ENCODE results near the gene BRD3. TPM values are rescaled to one million over a fixed set of nuclear protein-coding genes. Genes with fewer than 3 reads are reported as not detected.

BRD3 gene
- total RNA-seq, 4 donors from 2014 or later = 10.8 to 21.5 (median 16.5) TPM

GRCh38 chr9:133982971-133983720, 84.7 kb downstream of the BRD3 start:
- intact Hi-C loops (cut with DNase I; ENCODE audit: low total_unique reads) = no loop called here
- in situ Hi-C loops (cut with MboI; ENCODE audit: low sequenced_read_pairs in 4 of 4) = no loop called here
- no peak overlapping the region for H3K27ac ChIP-seq

GRCh38 chr9:133981958-133982681, 85.7 kb downstream of the BRD3 start:
- peaks cover 0 to 12% of the 10 kb centered on the region in 2 donors for H3K4me1 ChIP-seq
- H3K36me3 ChIP-seq = no peaks in the 10 kb centered on the region
- intact Hi-C loops (cut with DNase I; ENCODE audit: low total_unique reads) (no loop called here), in situ Hi-C loops (cut with MboI; ENCODE audit: low sequenced_read_pairs in 4 of 4) (no loop called here)
- DNase-seq (no peak), ATAC-seq (no peak)
- no peaks in the 10 kb centered on the region for H3K9me3 ChIP-seq
- TF ChIP-seq POLR2A (IDR thresholded peaks at IDR 0.05) = no peak
- TF ChIP-seq, protein P1, sequence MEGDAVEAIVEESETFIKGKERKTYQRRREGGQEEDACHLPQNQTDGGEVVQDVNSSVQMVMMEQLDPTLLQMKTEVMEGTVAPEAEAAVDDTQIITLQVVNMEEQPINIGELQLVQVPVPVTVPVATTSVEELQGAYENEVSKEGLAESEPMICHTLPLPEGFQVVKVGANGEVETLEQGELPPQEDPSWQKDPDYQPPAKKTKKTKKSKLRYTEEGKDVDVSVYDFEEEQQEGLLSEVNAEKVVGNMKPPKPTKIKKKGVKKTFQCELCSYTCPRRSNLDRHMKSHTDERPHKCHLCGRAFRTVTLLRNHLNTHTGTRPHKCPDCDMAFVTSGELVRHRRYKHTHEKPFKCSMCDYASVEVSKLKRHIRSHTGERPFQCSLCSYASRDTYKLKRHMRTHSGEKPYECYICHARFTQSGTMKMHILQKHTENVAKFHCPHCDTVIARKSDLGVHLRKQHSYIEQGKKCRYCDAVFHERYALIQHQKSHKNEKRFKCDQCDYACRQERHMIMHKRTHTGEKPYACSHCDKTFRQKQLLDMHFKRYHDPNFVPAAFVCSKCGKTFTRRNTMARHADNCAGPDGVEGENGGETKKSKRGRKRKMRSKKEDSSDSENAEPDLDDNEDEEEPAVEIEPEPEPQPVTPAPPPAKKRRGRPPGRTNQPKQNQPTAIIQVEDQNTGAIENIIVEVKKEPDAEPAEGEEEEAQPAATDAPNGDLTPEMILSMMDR (IDR thresholded peaks at IDR 0.05 in 4 of 5, conservative IDR thresholded peaks at IDR 0.05 in 1 of 5) = no peak
- no peak overlapping the region for H3K4me3 ChIP-seq
- H3K27me3 ChIP-seq = peaks cover 0 to 13% (median 4%) of the 10 kb centered on the region in 3 donors
- no peak overlapping the region for H3K27ac ChIP-seq

More at GRCh38 chr9:133982971-133983720, 84.7 kb downstream of the BRD3 start:
- no peak for ATAC-seq
- TF ChIP-seq POLR2A (IDR thresholded peaks at IDR 0.05) = no peak
- TF ChIP-seq, protein P1 (IDR thresholded peaks at IDR 0.05 in 4 of 5, conservative IDR thresholded peaks at IDR 0.05 in 1 of 5) = no peak
- no peak for DNase-seq
- Histone ChIP-seq H3K27me3 (peaks cover 0 to 13% (median 4%) of the 10 kb centered on the region in 3 donors), H3K9me3 (no peaks in the 10 kb centered on the region), H3K36me3 (no peaks in the 10 kb centered on the region), H3K4me1 (peaks cover 0 to 12% of the 10 kb centered on the region in 2 donors), H3K4me3 (no peak overlapping the region)

DNA sequence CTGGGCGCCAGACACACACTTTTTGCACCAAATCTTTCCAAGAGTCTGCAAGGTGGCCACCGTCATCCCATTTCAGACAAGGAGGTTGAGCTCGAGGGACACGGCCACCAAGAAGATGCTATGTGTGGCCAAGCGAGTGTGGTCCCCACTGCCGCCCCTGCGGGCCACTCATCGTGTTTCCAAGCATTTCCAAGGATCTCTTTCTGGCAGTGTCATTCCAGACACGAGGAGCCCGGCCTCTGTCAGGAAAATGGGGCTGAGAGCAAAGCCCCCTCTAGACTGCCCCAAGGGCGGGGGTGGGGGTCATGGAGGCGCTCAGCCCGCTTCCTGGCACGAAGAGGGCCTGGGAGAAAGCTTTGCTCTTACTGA, 86.3 kb downstream of the BRD3 start:
- Histone ChIP-seq H3K4me1 (peaks cover 0 to 12% of the 10 kb centered on the region in 2 donors), H3K27ac (no peak overlapping the region), H3K4me3 (no peak overlapping the region), H3K27me3 (peaks cover 0 to 13% (median 4%) of the 10 kb centered on the region in 3 donors), H3K36me3 (no peaks in the 10 kb centered on the region), H3K9me3 (no peaks in the 10 kb centered on the region)
- intact Hi-C loops (cut with DNase I; ENCODE audit: low total_unique reads) (no loop called here), in situ Hi-C loops (cut with MboI; ENCODE audit: low sequenced_read_pairs in 4 of 4) (no loop called here)
- TF ChIP-seq, protein P1 (IDR thresholded peaks at IDR 0.05 in 4 of 5, conservative IDR thresholded peaks at IDR 0.05 in 1 of 5) = no peak
- no peak for TF ChIP-seq POLR2A (IDR thresholded peaks at IDR 0.05)
- ATAC-seq = no peak
- DNase-seq = no peak

- Histone ChIP-seq H3K27me3 (peaks cover 0 to 13% (median 4%) of the 10 kb centered on the region in 3 donors), H3K4me1 (peaks cover 0 to 12% of the 10 kb centered on the region in 2 donors), H3K9me3 (no peaks in the 10 kb centered on the region), H3K27ac (no peak overlapping the region), H3K36me3 (no peaks in the 10 kb centered on the region), H3K4me3 (no peak overlapping the region)
- intact Hi-C loops (cut with DNase I; ENCODE audit: low total_unique reads) = no loop called here
- ATAC-seq (no peak), DNase-seq (no peak)
- in situ Hi-C loops (cut with MboI; ENCODE audit: low sequenced_read_pairs in 4 of 4) = no loop called here
- TF ChIP-seq, protein P1 (IDR thresholded peaks at IDR 0.05 in 4 of 5, conservative IDR thresholded peaks at IDR 0.05 in 1 of 5) = no peak
- no peak for TF ChIP-seq POLR2A (IDR thresholded peaks at IDR 0.05)
Observed at GRCh38 chr9:133980864-133981588, 86.8 kb downstream of the BRD3 start.

Other genes with a start within 250 kb of the BRD3 start
- gene VAV2, start 75.7 kb downstream of the BRD3 start, total RNA-seq = 1 to 10 TPM in 2 of 4 donors, under 1 TPM in 2; 0.51 to 1.2 (median 0.97) TPM
- 1 to 10 TPM in 3 of 4 donors, under 1 TPM in 1; 0.76 to 9.3 (median 5.8) TPM for gene BRD3OS, start 42.5 kb downstream of the BRD3 start, total RNA-seq
- 10 to 100 TPM; 19.8 to 39.3 (median 31.9) TPM for gene WDR5, start 68.1 kb upstream of the BRD3 start, total RNA-seq
- not detected for gene RNU6ATAC, start 96.5 kb upstream of the BRD3 start, total RNA-seq